GM21576 (cell line): ENCODE results near the gene LGMN.
"Not testable (repeated sequence)": the region's sequence is repeated elsewhere in the genome, so short reads cannot be mapped to it uniquely, and the experiment has no call there.

Experiments
- ATAC-seq: cut with Tn5 transposase; IDR thresholded peaks from one replicate; pipeline ENCODE4 v1.9.1; 2021; ENCODE audit warnings: mild to moderate bottlenecking, moderate library complexity; ENCODE audit not compliant: unreplicated experiment

LGMN gene

GRCh38 chr14:92748259-92749016 lies at the start of gene LGMN:
Gene LGMN (minus strand): TSS chr14:92748627. CDS start chr14:92732786, 15,841 bp downstream.
- ATAC-seq: peak; percentile 72

- ATAC-seq: no peak
Observed at GRCh38 chr14:92794961-92795360, 46.5 kb upstream of the LGMN start.

DNA sequence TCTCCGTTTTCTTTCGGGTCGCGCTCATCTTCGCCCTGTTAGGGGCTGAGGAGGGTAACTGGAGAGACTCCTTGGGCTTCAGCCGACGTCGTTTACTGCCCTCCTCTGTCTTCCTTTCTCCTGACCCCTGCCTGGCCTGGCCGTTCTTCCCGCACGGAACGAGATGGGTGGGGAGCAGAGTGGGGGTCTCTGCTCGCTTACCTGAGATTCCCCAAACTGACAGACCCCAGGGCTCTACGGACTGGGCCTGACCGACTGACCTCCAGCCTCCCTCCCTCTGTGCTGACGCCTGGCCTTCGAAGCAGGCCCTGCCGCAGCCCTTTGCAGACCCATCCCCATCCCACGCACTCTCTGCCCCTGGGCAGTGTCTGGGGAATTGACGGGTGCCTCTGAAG lies 46.1 kb upstream of the LGMN start:
- ATAC-seq: no peak

- peak; percentile 94 for ATAC-seq
Observed at GRCh38 chr14:92793709-92794546, 45.5 kb upstream of the LGMN start, which contains the start of gene GOLGA5. Gene GOLGA5 (plus strand): TSS chr14:92794305. CDS start chr14:92797438, 3,133 bp downstream.

GRCh38 chr14:92792885-92793284 lies 44.5 kb upstream of the LGMN start:
- ATAC-seq: no peak

GRCh38 chr14:92789457-92790089 lies 41.1 kb upstream of the LGMN start:
- ATAC-seq: no peak

- no peak for ATAC-seq
Observed at GRCh38 chr14:92787554-92787953, 39.1 kb upstream of the LGMN start.

- ATAC-seq: no peak
Observed at GRCh38 chr14:92786427-92786756, 38.0 kb upstream of the LGMN start.

- no peak for ATAC-seq
Observed at GRCh38 chr14:92785667-92786426, 37.4 kb upstream of the LGMN start.

DNA sequence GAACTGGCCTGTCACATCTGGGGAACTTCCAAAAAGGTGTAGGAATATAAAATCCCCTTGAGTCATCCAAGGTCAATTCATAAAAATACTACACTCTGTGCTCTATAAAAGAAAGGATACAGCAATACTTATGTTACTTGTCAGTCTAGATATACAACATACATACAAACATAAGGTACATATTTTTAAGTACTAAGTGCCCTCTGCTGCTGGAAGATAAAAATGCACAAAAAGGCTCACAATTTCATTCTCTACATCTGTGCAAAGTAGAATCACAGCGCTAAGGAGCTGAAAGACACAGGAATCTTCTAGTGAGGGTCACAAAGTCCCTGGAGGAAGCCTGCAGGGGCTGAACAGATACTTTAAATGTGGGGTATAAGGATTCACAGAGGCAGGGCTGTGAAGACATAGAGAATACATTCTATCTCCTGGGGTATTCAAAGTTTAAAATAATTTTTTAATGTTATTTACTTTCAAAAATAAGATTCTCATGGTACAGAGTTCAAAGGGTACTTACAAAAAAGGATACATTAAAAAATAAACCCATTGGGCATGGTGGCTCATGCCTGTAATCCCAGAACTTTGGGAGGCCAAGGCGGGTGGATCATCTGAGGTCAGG lies 35.5 kb upstream of the LGMN start:
- peak; percentile 56 for ATAC-seq

- ATAC-seq: no peak
Observed at GRCh38 chr14:92781350-92781749, 32.9 kb upstream of the LGMN start.

GRCh38 chr14:92780444-92781232 lies 32.2 kb upstream of the LGMN start:
- ATAC-seq: no peak

DNA sequence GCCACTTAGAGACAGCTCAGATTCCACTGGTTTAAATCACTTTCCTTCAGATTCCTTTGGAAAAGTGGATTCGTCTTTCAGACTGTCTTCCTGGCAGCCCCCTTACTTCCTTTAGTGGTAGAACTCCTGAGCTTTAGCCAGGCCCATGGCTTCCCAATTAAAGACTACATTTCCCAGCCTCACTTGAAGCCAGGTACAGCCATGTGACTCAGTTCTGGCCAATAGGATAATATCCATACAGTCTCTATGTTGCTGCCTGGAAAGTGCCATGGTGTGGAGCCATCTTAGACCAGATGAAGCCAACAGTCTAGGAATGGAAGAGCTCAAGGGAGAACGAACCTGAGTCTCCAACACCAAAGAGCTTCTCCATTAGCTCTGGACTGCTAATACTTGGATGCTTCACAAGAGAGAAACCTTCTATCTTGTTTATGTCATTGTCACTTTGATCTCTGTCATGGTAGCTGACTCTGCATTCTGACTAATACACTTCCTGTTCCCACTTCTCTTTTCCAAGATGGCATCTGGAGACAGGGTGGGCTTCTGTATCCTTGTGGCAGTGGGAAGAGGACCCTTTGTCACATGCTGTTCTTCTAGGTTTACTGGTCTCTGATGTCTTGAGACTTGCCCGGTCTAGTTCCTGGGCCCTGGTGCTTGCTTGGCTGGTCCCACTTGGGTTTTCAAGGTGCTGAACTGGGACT lies 30.6 kb upstream of the LGMN start:
- not testable (repeated sequence) for ATAC-seq

GRCh38 chr14:92775292-92775691 lies 26.9 kb upstream of the LGMN start:
- ATAC-seq: peak; percentile 91

DNA sequence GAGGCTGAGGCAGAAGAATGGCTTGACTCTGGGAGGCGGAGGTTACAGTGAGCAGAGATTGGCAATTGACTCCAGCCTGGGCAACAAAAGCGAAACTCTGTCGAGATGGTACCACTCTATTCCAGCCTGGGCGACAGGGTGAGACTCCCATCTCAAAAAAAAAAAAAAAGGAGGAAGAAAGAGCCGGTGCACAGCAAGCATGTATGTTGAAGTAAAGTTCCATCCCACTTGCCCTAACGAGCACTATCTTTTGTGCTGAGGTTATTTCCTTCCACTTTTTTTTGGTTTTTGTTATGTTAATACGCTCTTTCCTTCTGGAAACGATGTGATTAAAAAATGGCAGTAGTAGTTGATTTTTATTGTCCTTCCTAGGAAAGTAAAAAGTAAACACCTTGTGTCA lies 26.1 kb upstream of the LGMN start:
- no peak for ATAC-seq

DNA sequence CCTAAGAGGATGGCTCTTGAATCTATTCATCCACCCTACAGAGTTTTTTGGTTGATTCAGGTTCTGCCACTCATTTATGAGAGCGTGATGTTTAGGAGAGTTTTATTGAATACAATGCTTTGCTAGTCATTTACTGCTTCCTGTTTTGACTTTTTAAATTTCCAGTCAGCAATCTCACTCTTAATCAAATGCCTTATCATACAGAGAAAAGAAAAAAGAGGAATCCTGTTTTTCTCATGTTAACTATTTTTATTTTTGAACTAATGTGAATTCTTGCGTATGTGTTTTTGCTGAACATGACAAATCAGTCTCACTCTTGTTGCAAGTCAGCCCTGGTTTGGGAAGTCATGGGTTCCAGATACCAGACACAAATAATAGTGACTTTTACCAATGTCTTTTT lies 22.1 kb upstream of the LGMN start:
- no peak for ATAC-seq

- no peak for ATAC-seq
Observed at GRCh38 chr14:92768795-92769194, 20.4 kb upstream of the LGMN start.

DNA sequence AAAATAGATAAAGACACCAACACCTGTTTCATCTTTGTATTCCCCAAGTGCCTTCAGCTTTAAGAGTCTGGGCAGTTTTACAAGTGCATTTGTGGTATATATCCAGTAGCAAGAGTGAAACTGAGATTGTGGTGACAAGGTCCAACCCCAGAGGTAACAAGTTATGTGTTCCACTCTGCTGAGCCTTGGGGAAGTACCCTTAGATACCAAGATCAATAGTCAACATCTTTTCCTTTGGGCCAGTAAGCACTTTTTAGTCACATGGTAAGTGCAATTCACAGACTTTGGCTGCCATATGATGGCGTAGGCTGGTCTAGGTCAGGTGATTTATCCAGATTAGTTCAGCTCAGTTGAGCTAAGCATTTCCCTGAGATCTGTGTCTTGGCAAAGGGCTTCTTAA lies 19.8 kb upstream of the LGMN start:
- ATAC-seq: peak; percentile 95
